B cell (primary cell): ENCODE results near the gene ACCS. TPM values are rescaled to one million over a fixed set of nuclear protein-coding genes. Genes with fewer than 3 reads are reported as not detected.

Source experiments
- ATAC-seq: fragments of 200-7000 bp; cut with Tn5 transposase; one replicate; pipeline ENCODE4 v1.10.0; 2021; ENCODE audit warnings: low read depth, mild to moderate bottlenecking, moderate number of reproducible peaks, moderate library complexity
- CTCF ChIA-PET: fragments of 350-600 bp; sonication (Branson Sonifier 250); formaldehyde crosslinking; loops from one replicate; lab custom pipeline; 2021; ENCODE audit warnings: antibody characterized with exemption, inconsistent platforms; lab: Charles Lee
- POLR2A ChIA-PET: fragments of 350-600 bp; sonication (Branson Sonifier 250); formaldehyde crosslinking; loops from one replicate; lab custom pipeline; 2021; ENCODE audit warnings: antibody characterized with exemption; lab: Charles Lee
- DNase-seq: peaks from one replicate; pipeline ENCODE4 v3.0.0; 2013
- H2AFZ ChIP-seq: 2 replicates; pipeline ENCODE4 v1.6.1; 2012; ENCODE audit warnings: mild to moderate bottlenecking, low read depth, low read length; ENCODE audit not compliant: insufficient read depth, poor library complexity, severe bottlenecking
- H3K27ac ChIP-seq, 2 donors: 1 replicate in 1 of 2; 2 replicates in 1 of 2; pipeline ENCODE4 v1.5.1; 2012 to 2013; ENCODE audit warnings: low read length in 2 of 2, mild to moderate bottlenecking in 2 of 2, moderate library complexity in 1 of 2
- H3K27me3 ChIP-seq, 4 experiments: fragments of 200-600 bp in 1 of 4; sonication (generic) in 1 of 4; replicated peaks in 1 of 4; 1 replicate in 2 of 4; 2 replicates in 2 of 4; pipeline versions ENCODE4 v1.6.1 to v1.7.0; 2013 to 2016; ENCODE audit warnings: low read length in 3 of 4, mild to moderate bottlenecking in 2 of 4, mixed read lengths in 1 of 4, moderate library complexity in 1 of 4; ENCODE audit not compliant: insufficient read depth in 4 of 4, control insufficient read depth in 3 of 4; ENCODE audit errors: control extremely low read depth in 1 of 4
- H3K36me3 ChIP-seq, 2 experiments: replicated peaks in 1 of 2; 1 replicate in 1 of 2; 2 replicates in 1 of 2; pipeline versions ENCODE4 v1.6.1 to v1.7.1; 2013; ENCODE audit warnings: low read length in 1 of 2; ENCODE audit not compliant: insufficient read depth in 2 of 2, control insufficient read depth in 1 of 2; ENCODE audit errors: control extremely low read depth in 1 of 2, extremely low read depth in 1 of 2
- H3K4me1 ChIP-seq, 2 donors: fragments of 200-600 bp in 1 of 2; sonication (generic) in 1 of 2; 1 replicate in 1 of 2; 2 replicates in 1 of 2; pipeline versions ENCODE4 v1.5.1 to v1.6.1; 2013 to 2017; ENCODE audit warnings: low read length in 2 of 2; ENCODE audit not compliant: control insufficient read depth in 2 of 2, insufficient read depth in 2 of 2
- H3K4me2 ChIP-seq: replicated peaks from 2 replicates; pipeline ENCODE3; 2012; ENCODE audit warnings: mild to moderate bottlenecking, low read depth, low read length; ENCODE audit not compliant: poor library complexity, severe bottlenecking
- H3K4me3 ChIP-seq, 5 experiments: fragments of 200-600 bp in 1 of 5; sonication (generic) in 1 of 5; 1 replicate in 3 of 5; 2 replicates in 2 of 5; pipeline versions ENCODE4 v1.5.1 to v1.7.0; 2011 to 2016; ENCODE audit warnings: low read length in 4 of 5, mild to moderate bottlenecking in 4 of 5, low read depth in 2 of 5, control low read depth in 1 of 5, moderate library complexity in 1 of 5; ENCODE audit not compliant: insufficient read depth in 1 of 5; ENCODE audit errors: control extremely low read depth in 1 of 5, extremely low read depth in 1 of 5
- H3K79me2 ChIP-seq: fragments of 200-600 bp; sonication (generic); one replicate; pipeline ENCODE4 v1.6.0; 2016; ENCODE audit warnings: low read length; ENCODE audit not compliant: control insufficient read depth, insufficient read depth
- H3K9ac ChIP-seq: fragments of 200-600 bp; sonication (generic); 2 replicates; pipeline ENCODE4 v1.6.1; 2017; ENCODE audit warnings: mild to moderate bottlenecking, low read length, moderate library complexity
- H3K9me3 ChIP-seq, 3 donors: one replicate each; pipeline versions ENCODE4 v1.6.1 to v1.7.1; 2013; ENCODE audit warnings: low read length in 2 of 3; ENCODE audit not compliant: control insufficient read depth in 2 of 3, insufficient read depth in 1 of 3; ENCODE audit errors: control extremely low read depth in 1 of 3
- H4K20me1 ChIP-seq: 2 replicates; pipeline ENCODE4 v1.6.0; 2012; ENCODE audit warnings: mild to moderate bottlenecking, low read length; ENCODE audit not compliant: insufficient read depth, control insufficient read depth, poor library complexity, severe bottlenecking
- H3K27ac Mint-ChIP-seq: one replicate; pipeline ENCODE4 v1.8.0; 2021; ENCODE audit warnings: mixed read lengths
- H3K27me3 Mint-ChIP-seq: one replicate; pipeline ENCODE4 v1.8.0; 2021; ENCODE audit warnings: mixed read lengths
- H3K4me1 Mint-ChIP-seq: one replicate; pipeline ENCODE4 v1.8.0; 2021; ENCODE audit warnings: mixed read lengths
- H3K4me3 Mint-ChIP-seq: one replicate; pipeline ENCODE4 v1.8.0; 2021; ENCODE audit warnings: mixed read lengths
- H3K9me3 Mint-ChIP-seq: one replicate; pipeline ENCODE4 v1.8.0; 2022; ENCODE audit warnings: mixed read lengths; ENCODE audit not compliant: insufficient read depth
- CTCF ChIP-seq: fragments of 200-600 bp; IDR thresholded peaks from one replicate; pipeline ENCODE4 v1.8.0; 2022; ENCODE audit warnings: antibody characterized with exemption, mild to moderate bottlenecking
- EZH2 ChIP-seq: IDR thresholded peaks from 2 replicates; pipeline ENCODE4 v1.6.1; 2012; ENCODE audit warnings: borderline replicate concordance, low read depth, mild to moderate bottlenecking, moderate library complexity, low read length; ENCODE audit not compliant: insufficient read depth, poor library complexity, severe bottlenecking
- WGBS: methylation state at CpG from one replicate; pipeline ENCODE4 v1.1.5; 2013; ENCODE audit warnings: missing lambda C conversion rate; ENCODE audit not compliant: insufficient coverage; 5-methylcytosine and 5-hydroxymethylcytosine counted together
- intact Hi-C: fragments of 100-400 bp; cut with micrococcal nuclease; formaldehyde crosslinking; loops from one replicate; pipeline ENCODE4 v1.10.0; 2022
- polyA plus RNA-seq: library from polyadenylated mRNA; depleted of rRNA; stranded (reverse); fragments of >200 nt; gene quantifications from 2 replicates; pipeline ENCODE4 v1.2.3, GENCODE V29; 2012
- total RNA-seq, 2 donors: library from RNA; stranded (reverse); fragments of 120-200 nt in 1 of 2; gene quantifications; 1 replicate in 1 of 2; 2 replicates in 1 of 2; pipeline versions ENCODE4 v1.2.3 to v1.2.4, GENCODE V29; 2013 to 2022

Gene ACCS
- total and polyA plus RNA-seq, 2 donors (not counting 1 experiment from before 2014, with no cell fraction given): 59.5 to 63.2 TPM

- Histone ChIP-seq H2AFZ (no peak overlapping the region), H3K36me3 (no peaks in the 10 kb centered on the region), H3K4me1 (no peaks in the 10 kb centered on the region), H3K9me3 (no peaks in the 10 kb centered on the region), H3K4me3 (no peak overlapping the region), H3K27me3 (peaks cover 0 to 14% (median 0%) of the 10 kb centered on the region in 4 experiments), H4K20me1 (no peaks in the 10 kb centered on the region), H3K9ac (no peak overlapping the region), H3K4me2 (no peak overlapping the region), H3K27ac (no peak overlapping the region), H3K79me2 (no peaks in the 10 kb centered on the region)
- ChIA-PET CTCF (no interaction called here), POLR2A (no interaction called here)
- intact Hi-C loops: no loop called here
- DNase-seq (no peak), ATAC-seq (no peak)
- TF ChIP-seq CTCF: no peak
- no peak for TF ChIP-seq EZH2
- Mint-ChIP-seq H3K4me3 (no peak overlapping the region), H3K9me3 (no peaks in the 10 kb centered on the region), H3K27me3 (peaks cover 14% of the 10 kb centered on the region), H3K4me1 (no peaks in the 10 kb centered on the region), H3K27ac (no peak overlapping the region)
- no CpG with 5 or more reads among the region's 2 CpGs for WGBS
Measured at GRCh38 chr11:44047298-44047697, 18.8 kb upstream of the ACCS start.

- no peak within 1 kb of the TSS for H3K4me3 Mint-ChIP-seq
- H3K27ac Mint-ChIP-seq: no peak within 1 kb of the TSS
- H3K4me1 Mint-ChIP-seq: no peaks in the 10 kb centered on the region
- no peak within 1 kb of the TSS for H3K4me3 ChIP-seq
- no peaks in the 10 kb centered on the region for H3K4me1 ChIP-seq
- ATAC-seq: no peak
- no peak within 1 kb of the TSS for H2AFZ ChIP-seq
- no peaks in the 10 kb centered on the region for H3K9me3 ChIP-seq
- peaks cover 14% of the 10 kb centered on the region for H3K27me3 Mint-ChIP-seq
- no peaks in the 10 kb centered on the region for H4K20me1 ChIP-seq
- no peak within 1 kb of the TSS for H3K27ac ChIP-seq
- intact Hi-C loops: no loop called here
- H3K4me2 ChIP-seq: no peak within 1 kb of the TSS
- TF ChIP-seq EZH2: no peak
- TF ChIP-seq CTCF: no peak
- H3K79me2 ChIP-seq: no peaks in the 10 kb centered on the region
- no peaks in the 10 kb centered on the region for H3K36me3 ChIP-seq
- POLR2A ChIA-PET: no interaction called here
- 98% methylated on average over 12 of the region's 12 CpGs for whole genome bisulfite sequencing
- no peak for DNase-seq
- H3K27me3 ChIP-seq: peaks cover 0 to 14% (median 0%) of the 10 kb centered on the region in 4 experiments
- H3K9ac ChIP-seq: no peak within 1 kb of the TSS
- H3K9me3 Mint-ChIP-seq: no peaks in the 10 kb centered on the region
- CTCF ChIA-PET: no interaction called here
Measured at GRCh38 chr11:44047931-44048431, 18.1 kb upstream of the ACCS start, which contains the start of gene ACCSL. Gene ACCSL, plus strand, starts transcription at chr11:44047981. Its CDS starts 56 bp downstream, at chr11:44048037.
